GM19372 (cell line): ENCODE measurements around the gene CXorf65.
A peak's percentile ranks its signal among the peaks of the same experiment; 100 is the strongest.

ENCODE experiments used
- ATAC-seq: cut with Tn5 transposase; IDR thresholded peaks from one replicate; pipeline ENCODE4 v1.9.1; 2021; ENCODE audit warnings: mild to moderate bottlenecking, low read depth, moderate library complexity; ENCODE audit not compliant: unreplicated experiment

Gene CXorf65

DNA sequence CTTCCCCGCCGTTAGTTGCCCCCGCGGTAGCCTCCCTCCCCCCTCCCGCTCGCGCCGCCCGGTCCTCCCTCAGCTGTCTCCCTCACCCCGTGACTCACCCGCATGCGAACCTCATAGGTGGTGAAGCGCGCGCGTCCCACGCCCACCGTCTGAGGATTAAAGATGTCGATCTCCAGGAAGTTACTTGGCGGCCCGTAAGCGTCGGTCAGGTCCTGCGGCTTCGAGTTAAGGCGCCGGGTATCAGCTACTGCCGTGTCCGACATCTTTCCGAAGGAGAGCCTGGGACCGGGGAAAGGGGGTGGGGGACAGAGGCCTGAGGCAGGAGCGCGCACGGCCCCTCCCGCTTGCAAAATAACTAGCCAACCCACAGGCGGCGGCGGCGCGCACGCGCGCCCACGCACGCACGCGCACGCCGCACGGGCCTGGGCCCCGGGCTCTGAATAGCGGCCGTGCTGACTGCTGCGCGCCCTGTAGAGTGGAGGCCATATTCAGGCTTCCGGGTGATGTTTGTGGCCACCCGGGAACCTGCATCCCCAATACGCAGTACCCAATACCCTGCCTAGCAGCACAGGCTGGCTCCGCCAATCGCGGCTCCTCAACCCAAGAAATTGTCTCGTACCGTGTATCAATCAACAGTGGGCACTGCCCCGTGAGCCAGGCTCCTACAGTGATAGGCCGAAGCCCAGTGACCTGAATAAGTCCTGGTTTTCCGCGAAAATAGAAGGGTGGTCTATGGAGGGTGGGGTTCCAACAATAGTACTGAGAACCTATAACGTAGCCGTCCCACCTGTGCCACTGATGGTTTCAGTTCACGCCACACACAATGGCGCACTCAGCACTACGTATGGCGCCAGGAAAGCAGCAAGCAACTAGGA lies 38.3 kb downstream of the CXorf65 start, which contains the start of gene SNX12:
TSS of gene SNX12 (minus strand) at position 291 of the 875 bp plus-strand sequence. CDS start at position 263, 28 bp downstream.
- peak; percentile 93 for ATAC-seq

DNA sequence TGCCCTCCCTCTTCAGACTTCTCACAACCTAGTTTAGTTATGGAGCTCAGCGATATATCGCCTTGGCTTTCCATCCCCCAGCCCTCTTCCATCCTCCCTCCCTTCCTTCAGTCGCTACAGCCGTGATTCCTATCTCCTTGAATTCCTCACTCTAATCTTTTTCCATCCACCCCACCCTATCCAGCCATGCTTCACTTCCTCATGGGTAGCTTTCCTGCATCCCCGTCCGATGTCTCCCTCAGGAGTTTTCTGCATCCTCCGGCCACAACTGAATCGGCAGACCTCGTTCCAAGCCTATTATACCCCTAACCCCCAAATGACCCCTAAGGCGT lies 38.9 kb downstream of the CXorf65 start:
- ATAC-seq, result no peak

DNA sequence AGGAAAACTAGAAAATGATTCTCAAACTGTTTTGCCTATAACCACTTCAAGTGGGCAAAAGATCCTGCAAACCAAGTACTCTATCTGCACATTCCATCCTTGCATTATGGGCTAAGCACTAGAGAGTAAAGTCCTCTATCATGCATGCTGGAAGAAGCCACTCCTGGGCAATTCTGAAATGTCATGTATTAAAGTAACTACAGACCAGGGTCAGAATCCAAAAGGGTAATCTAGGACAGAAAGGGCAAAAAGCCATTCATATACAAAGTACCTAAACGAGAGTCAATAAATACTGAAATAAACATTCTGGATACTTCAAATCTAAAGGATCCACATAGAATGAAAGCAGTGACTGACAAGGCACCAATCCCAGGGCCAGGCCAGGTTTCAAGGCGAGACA lies 39.5 kb downstream of the CXorf65 start:
- no peak for ATAC-seq

DNA sequence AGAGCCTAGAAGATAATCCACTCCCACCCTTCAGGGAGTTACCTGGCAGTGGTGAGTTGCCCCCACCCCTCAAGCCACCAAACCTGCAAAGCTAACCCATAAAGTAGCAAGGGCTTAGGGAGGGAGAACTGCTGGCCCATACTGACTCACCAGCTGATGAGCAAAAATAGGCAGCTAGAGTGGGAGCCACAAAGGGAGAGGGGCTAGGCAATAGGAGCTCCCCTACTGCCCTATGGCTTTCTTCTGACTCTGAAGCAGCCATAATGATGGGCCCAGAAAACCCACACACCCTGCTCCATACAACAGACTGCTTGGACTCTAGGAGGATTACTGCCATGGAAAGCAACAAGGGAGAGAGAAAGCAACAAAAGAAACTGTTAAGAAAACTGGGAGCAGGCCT lies 46.4 kb downstream of the CXorf65 start:
- ATAC-seq, result no peak

DNA sequence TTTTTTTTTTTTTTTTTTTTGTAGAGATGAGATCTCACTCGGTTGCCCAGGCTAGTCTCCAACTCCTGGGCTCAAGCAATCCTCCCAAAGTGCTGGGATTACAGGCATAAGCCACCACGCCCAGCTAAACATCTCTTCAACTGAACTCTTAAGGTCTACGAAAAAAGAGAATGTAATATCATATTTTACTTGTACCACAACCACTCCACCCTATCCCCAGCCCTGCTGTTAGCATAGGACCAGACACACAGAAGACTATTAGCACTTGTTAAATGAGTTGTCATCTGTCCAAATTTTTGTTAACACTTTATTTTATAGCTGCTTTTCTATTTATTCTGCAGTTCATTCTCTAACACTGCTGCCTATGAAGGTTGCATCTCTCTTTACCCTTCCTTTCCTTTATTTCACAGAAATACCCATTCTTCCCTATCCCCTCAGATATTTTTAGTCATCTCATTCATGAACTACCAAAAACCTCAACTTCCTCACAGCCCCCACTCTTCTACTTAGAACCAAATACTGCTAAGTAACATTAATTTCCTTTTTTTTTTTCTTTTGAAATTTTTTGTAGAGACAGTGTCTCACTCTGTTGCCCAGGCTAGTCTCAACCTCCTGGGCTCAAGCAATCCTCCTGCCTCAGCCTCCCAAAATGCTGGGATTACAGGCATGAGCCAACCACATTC lies 48.6 kb downstream of the CXorf65 start:
- no peak for ATAC-seq

DNA sequence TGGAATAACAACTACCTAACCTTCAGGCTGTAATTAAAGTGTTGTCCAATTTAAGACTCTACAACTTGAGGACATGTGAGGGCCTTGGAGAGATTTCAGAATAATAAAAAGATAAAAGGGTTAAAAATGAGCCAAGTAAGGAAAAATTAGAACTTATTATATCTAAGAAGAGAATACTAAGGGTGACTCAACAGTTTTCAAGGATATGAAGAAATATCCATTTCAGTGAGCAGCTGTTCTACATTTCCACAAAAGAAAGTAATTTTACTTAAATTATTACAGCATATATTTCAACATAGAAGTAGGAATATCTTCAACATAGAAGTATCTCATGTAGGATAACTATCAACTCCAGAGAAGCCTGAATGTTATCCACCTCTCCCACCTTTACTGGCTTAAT lies 49.7 kb downstream of the CXorf65 start:
- no peak for ATAC-seq
